Body of pancreas (tissue), 4 donors: ENCODE results near the gene SLC25A15.

Experiments used
- CTCF ChIP-seq, 7 experiments: fragments of 450-650 bp in 4 of 7; fragments of 200-600 bp in 3 of 7; sonication (generic) in 3 of 7; IDR thresholded peaks; one replicate each; pipeline ENCODE4 v1.5.1; 2016 to 2019; ENCODE audit warnings: antibody characterized with exemption in 7 of 7
- POLR2A ChIP-seq, 3 donors: fragments of 450-650 bp; IDR thresholded peaks; one replicate each; pipeline ENCODE4 v1.6.1; 2016; ENCODE audit warnings: antibody characterized with exemption in 3 of 3, mild to moderate bottlenecking in 2 of 3

- TF ChIP-seq POLR2A (IDR thresholded peaks at IDR 0.05) (no peak), CTCF (IDR thresholded peaks at IDR 0.05) (no peak)
Measured at GRCh38 chr13:40758811-40759210, 30.6 kb upstream of the SLC25A15 start.
